ENCODE data around the gene TRABD2A. TPM values are rescaled to one million over a fixed set of nuclear protein-coding genes. Genes with fewer than 3 reads are reported as not detected.

TRABD2A gene
- total RNA-seq, 1 experiment from 2014 or later = 1.7 TPM

- H3K9ac ChIP-seq (ENCODE audit: extremely low read depth, insufficient read length, low read length) = no peak overlapping the region
- no peak overlapping the region for H3T11ph ChIP-seq (ENCODE audit: low read length)
- Mint-ChIP-seq H3K4me3 (no peak overlapping the region), H3K36me3 (ENCODE audit: insufficient read depth in 1 of 3, low read depth in 3 of 3) (peaks cover 0 to 6% (median 2%) of the 10 kb centered on the region in 3 experiments; a peak in 4 of 7 replicates), H3K9me3 (peaks cover 8 to 9% of the 10 kb centered on the region in 2 experiments), H3K4me1 (peaks cover 0 to 2% of the 10 kb centered on the region in 2 experiments; a peak in 2 of 4 replicates), H3K27ac (no peak overlapping the region), H3K27me3 (ENCODE audit: low read depth) (peaks cover 57% of the 10 kb centered on the region)
- no peak overlapping the region for H3K56ac ChIP-seq (ENCODE audit: insufficient read length, low read depth, low read length)
- H2BK20ac ChIP-seq (ENCODE audit: low read depth, low read length, poor library complexity, severe bottlenecking) = no peak overlapping the region
- no peak overlapping the region for H3K14ac ChIP-seq (ENCODE audit: insufficient read depth, low read length)
- no peak overlapping the region for H2BK5ac ChIP-seq (ENCODE audit: insufficient read length, low read length)
- no peaks in the 10 kb centered on the region for H3K23me2 ChIP-seq (ENCODE audit: insufficient read length, low read depth, low read length, poor library complexity, severe bottlenecking)
- H2BK15ac ChIP-seq (ENCODE audit: low read depth, low read length) = no peak overlapping the region
- no peaks in the 10 kb centered on the region for H4K20me1 ChIP-seq (ENCODE audit: control insufficient read depth, insufficient read depth, insufficient read length)
- H4K5ac ChIP-seq (ENCODE audit: insufficient read length, low read depth, low read length) = no peak overlapping the region
- no peak overlapping the region for H4K91ac ChIP-seq (ENCODE audit: insufficient read length, low read depth, low read length)
- H2AFZ ChIP-seq (ENCODE audit: low read length) = no peak overlapping the region
- no peaks in the 10 kb centered on the region for H3K79me2 ChIP-seq (ENCODE audit: insufficient read depth, low read length)
- DNase-seq = no peak
- H3K23ac ChIP-seq (ENCODE audit: insufficient read length, low read depth, low read length) = no peak overlapping the region
- H3K9me3 ChIP-seq (ENCODE audit: control insufficient read depth, low read depth, low read length) = no peaks in the 10 kb centered on the region
- H2BK12ac ChIP-seq (ENCODE audit: insufficient read length, low read depth, low read length) = no peak overlapping the region
- peaks cover under 1% of the 10 kb centered on the region; the same call in 1 of the 2 replicates for H3K27me3 ChIP-seq (ENCODE audit: insufficient read depth, low read length)
- no peak overlapping the region for H2BK120ac ChIP-seq (ENCODE audit: low read depth, low read length, poor library complexity, severe bottlenecking)
- H3K18ac ChIP-seq (ENCODE audit: insufficient read length, low read depth, low read length) = no peak overlapping the region
- no peak overlapping the region for H3K4ac ChIP-seq (ENCODE audit: low read depth, low read length)
- no peak overlapping the region for H4K8ac ChIP-seq (replicated peaks; ENCODE audit: insufficient read length, low read depth, low read length)
- H3K79me1 ChIP-seq (ENCODE audit: insufficient read depth, low read depth, low read length, poor library complexity, severe bottlenecking) = no peaks in the 10 kb centered on the region
- WGBS (ENCODE audit: extremely low coverage, insufficient read length, low lambda C conversion rate) = no CpG with 5 or more reads among the region's 8 CpGs
- no peak overlapping the region for H3K27ac ChIP-seq (ENCODE audit: insufficient read length, low read depth, low read length)
- no peak overlapping the region for H2AK5ac ChIP-seq (ENCODE audit: insufficient read length, low read length)
- no peak for TF ChIP-seq CTCF (conservative IDR thresholded peaks at IDR 0.05)
- H3K4me2 ChIP-seq (ENCODE audit: insufficient read depth, insufficient read length, low read length) = no peak overlapping the region
- no peaks in the 10 kb centered on the region for H3K4me1 ChIP-seq (ENCODE audit: insufficient read depth, low read length)
These were observed 31.5 kb downstream of the TRABD2A start for GRCh38 chr2:84849271-84849952.
